OCI-LY3 (cell line): Measurements from ENCODE around the gene TTYH3.

Experiments
- H2AFZ ChIP-seq: fragments of 200-600, 300-600 bp; shearing (Covaris generic); 2 replicates; pipeline ENCODE4 v1.6.0; 2014; ENCODE audit warnings: antibody characterized with exemption, low read depth, low read length
- H3K27ac ChIP-seq: fragments of 200-600, 300-600 bp; sonication (generic); 2 replicates; pipeline ENCODE4 v1.5.1; 2014; ENCODE audit warnings: mild to moderate bottlenecking, low read length, moderate library complexity, mixed read lengths
- H3K27me3 ChIP-seq: fragments of 200-600, 300-600 bp; sonication (generic); 2 replicates; pipeline ENCODE4 v1.6.1; 2014; ENCODE audit warnings: low read depth, low read length, mixed read lengths
- H3K36me3 ChIP-seq: fragments of 200-600, 300-600 bp; sonication (generic); replicated peaks from 2 replicates; pipeline ENCODE3; 2014; ENCODE audit warnings: low read depth, low read length, mixed read lengths
- H3K4me1 ChIP-seq: fragments of 300-600, 200-600 bp; sonication (generic); 2 replicates; pipeline ENCODE4 v1.6.1; 2014; ENCODE audit warnings: low read length, mixed read lengths
- H3K4me2 ChIP-seq: fragments of 200-600, 300-600 bp; sonication (generic); 2 replicates; pipeline ENCODE4 v1.6.1; 2014; ENCODE audit warnings: low read length, mixed read lengths
- H3K4me3 ChIP-seq: fragments of 300-600, 200-600 bp; sonication (generic); 2 replicates; pipeline ENCODE4 v1.5.1; 2014; ENCODE audit warnings: antibody characterized with exemption, mild to moderate bottlenecking, low read length, moderate library complexity
- H3K79me2 ChIP-seq: fragments of 300-600, 200-600 bp; shearing (Covaris generic); 2 replicates; pipeline ENCODE4 v1.6.1; 2014; ENCODE audit warnings: mild to moderate bottlenecking, low read length, mixed read lengths
- H3K9ac ChIP-seq: fragments of 300-600, 200-600 bp; shearing (Covaris generic); 2 replicates; pipeline ENCODE4 v1.6.0; 2014; ENCODE audit warnings: mild to moderate bottlenecking, low read length, moderate library complexity
- H3K9me3 ChIP-seq: fragments of 200-600, 300-600 bp; shearing (Covaris generic); 2 replicates; pipeline ENCODE4 v1.6.1; 2014; ENCODE audit warnings: low read length, mixed read lengths; ENCODE audit not compliant: insufficient read depth
- H4K20me1 ChIP-seq: fragments of 200-600, 300-600 bp; sonication (generic); 2 replicates; pipeline ENCODE4 v1.6.1; 2016; ENCODE audit warnings: low read length, mixed read lengths; ENCODE audit not compliant: insufficient read depth
- EZH2phosphoT487 ChIP-seq: fragments of 200-600 bp; shearing (Covaris generic); IDR thresholded peaks from 2 replicates; pipeline ENCODE4 v1.6.1; 2018; ENCODE audit warnings: antibody characterized with exemption, mixed run types, low read depth
- TF ChIP-seq, protein P1 (sequence below): fragments of 200-600, 300-600 bp; sonication (generic); IDR thresholded peaks from 2 replicates; pipeline ENCODE4 v1.5.1; 2014; ENCODE audit warnings: antibody characterized with exemption, low read length, low read depth

The TTYH3 gene

DNA sequence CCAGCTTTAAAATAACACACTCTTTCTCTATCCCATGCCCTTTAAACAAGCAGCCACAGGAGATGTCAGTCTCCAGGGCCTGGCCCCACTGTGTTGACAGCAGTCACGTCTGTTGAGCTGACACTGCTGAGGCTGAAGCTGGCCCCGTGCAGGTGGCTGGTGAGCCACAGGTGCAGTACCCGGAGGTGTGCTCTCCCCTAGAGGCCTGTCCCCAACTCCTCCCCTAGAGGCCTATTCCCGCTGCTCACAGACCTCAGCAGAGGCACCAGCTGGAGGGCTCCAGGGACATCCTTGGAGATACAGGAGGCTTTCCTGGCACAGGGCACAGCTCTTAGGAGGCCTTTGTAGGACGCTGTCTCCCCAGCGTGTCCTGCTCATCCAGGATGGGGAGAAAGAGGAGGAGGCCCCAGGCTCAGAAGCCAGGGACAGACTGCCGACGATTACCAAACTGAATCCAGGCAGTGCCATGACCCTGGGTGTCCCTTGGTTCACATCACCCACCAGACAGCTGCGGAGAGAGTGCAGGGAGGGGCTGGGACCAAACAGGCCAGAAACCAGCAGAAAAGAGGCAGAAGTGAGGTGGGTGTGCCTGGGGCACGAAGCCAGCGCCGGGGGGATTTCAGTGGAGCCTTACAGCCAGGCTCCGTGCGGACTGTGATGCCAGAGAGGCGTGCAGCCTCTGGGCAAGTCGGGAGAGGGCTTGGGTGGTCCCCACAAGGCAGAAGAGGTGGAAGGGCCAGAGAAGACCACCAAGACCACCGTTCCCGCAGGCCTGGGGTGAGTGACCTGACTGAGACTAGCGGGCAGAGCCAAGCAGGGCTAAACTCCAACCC lies 18.5 kb upstream of the TTYH3 start:
- Histone ChIP-seq H3K27ac (no peak overlapping the region), H3K9ac (no peak overlapping the region), H3K4me1 (no peaks in the 10 kb centered on the region), H3K79me2 (no peaks in the 10 kb centered on the region), H3K9me3 (no peaks in the 10 kb centered on the region), H3K4me3 (no peak overlapping the region), H3K36me3 (no peaks in the 10 kb centered on the region), H3K27me3 (peaks cover 7% of the 10 kb centered on the region; the same call in 1 of the 2 replicates), H3K4me2 (no peak overlapping the region), H2AFZ (no peak overlapping the region), H4K20me1 (no peaks in the 10 kb centered on the region)
- TF ChIP-seq, protein P1, sequence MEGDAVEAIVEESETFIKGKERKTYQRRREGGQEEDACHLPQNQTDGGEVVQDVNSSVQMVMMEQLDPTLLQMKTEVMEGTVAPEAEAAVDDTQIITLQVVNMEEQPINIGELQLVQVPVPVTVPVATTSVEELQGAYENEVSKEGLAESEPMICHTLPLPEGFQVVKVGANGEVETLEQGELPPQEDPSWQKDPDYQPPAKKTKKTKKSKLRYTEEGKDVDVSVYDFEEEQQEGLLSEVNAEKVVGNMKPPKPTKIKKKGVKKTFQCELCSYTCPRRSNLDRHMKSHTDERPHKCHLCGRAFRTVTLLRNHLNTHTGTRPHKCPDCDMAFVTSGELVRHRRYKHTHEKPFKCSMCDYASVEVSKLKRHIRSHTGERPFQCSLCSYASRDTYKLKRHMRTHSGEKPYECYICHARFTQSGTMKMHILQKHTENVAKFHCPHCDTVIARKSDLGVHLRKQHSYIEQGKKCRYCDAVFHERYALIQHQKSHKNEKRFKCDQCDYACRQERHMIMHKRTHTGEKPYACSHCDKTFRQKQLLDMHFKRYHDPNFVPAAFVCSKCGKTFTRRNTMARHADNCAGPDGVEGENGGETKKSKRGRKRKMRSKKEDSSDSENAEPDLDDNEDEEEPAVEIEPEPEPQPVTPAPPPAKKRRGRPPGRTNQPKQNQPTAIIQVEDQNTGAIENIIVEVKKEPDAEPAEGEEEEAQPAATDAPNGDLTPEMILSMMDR: no peak
- TF ChIP-seq EZH2phosphoT487: no peak

DNA sequence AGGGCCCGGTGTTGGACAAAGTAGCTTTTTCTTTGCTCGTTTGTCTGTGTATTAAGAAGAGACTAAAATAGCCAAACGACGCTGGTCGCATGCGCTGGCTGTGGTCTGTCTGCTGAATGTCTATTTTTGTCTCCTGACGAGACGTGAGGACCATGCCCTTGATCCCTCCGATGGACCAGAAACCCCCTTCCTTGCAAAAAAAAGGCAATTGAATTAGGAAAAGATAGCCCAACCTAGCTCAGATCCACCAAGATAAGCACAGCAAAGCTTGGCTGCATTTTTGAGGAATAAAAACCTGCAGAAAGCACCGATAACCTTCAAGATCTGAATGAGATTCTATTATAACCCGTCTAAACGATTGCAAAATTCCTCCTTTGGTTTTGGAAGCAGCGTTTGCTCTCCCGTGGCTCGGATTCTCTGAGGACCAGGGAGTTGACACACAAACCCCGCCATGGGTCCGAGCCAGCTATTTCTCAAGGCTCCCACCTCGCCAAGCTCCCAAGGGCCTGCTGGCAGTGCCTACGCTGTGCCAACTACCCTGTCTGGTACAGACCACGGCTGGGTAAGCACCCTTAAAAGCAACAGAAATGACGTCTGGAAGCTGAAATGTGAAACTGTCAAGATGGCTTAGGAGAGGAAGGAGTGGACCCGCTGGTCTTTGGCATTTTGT lies 17.7 kb upstream of the TTYH3 start:
- no peak overlapping the region for H3K9ac ChIP-seq
- H3K4me2 ChIP-seq: no peak overlapping the region
- no peaks in the 10 kb centered on the region for H3K9me3 ChIP-seq
- H3K27me3 ChIP-seq: peaks cover 7% of the 10 kb centered on the region; the same call in 1 of the 2 replicates
- H3K79me2 ChIP-seq: no peaks in the 10 kb centered on the region
- no peaks in the 10 kb centered on the region for H4K20me1 ChIP-seq
- H3K4me1 ChIP-seq: no peaks in the 10 kb centered on the region
- H2AFZ ChIP-seq: no peak overlapping the region
- H3K4me3 ChIP-seq: no peak overlapping the region
- no peaks in the 10 kb centered on the region for H3K36me3 ChIP-seq
- no peak for TF ChIP-seq EZH2phosphoT487
- TF ChIP-seq, protein P1: no peak
- no peak overlapping the region for H3K27ac ChIP-seq

DNA sequence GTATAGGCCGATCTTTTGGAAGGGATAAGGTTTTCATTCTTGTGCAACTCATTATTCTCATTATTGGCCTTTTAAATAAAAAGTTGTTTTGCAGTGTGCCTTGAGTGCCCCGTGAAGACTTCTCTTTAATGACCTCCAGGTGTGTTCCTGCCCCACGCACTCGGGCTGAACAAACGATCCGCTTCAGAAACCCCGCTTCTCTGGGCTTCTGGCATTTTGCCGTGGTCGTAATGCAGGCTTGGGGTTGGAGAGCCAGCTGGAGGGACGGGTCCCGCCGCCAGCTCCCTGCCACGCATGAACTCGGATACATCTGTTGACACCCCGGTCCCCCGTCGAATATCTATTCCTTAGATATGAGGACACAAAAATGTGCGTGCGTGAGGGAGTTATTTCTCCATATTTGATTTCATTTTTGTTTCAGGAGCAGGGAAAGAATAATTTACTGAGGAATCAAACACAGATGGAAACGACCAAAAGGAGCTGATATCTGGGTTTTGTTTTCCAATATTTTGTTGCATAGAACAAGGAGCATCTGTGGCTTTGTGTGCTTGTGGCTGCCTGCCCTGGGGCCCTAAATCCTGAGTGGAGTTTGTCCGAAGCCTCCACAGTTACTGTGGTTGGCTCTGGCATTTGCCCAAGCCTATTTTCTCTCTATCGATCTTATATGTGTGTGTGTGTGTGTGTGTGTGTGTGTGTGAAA lies 17.0 kb upstream of the TTYH3 start:
- Histone ChIP-seq H3K9me3 (no peaks in the 10 kb centered on the region), H3K36me3 (no peaks in the 10 kb centered on the region), H3K4me2 (no peak overlapping the region), H2AFZ (no peak overlapping the region), H3K4me1 (no peaks in the 10 kb centered on the region), H3K4me3 (no peak overlapping the region), H3K27me3 (peaks cover 7% of the 10 kb centered on the region; the same call in 1 of the 2 replicates), H3K79me2 (no peaks in the 10 kb centered on the region), H3K27ac (no peak overlapping the region), H3K9ac (no peak overlapping the region), H4K20me1 (no peaks in the 10 kb centered on the region)
- TF ChIP-seq EZH2phosphoT487: no peak
- TF ChIP-seq, protein P1: no peak
